COR-L47 (cell line): ENCODE results near the gene RTF2.
"Not testable (repeated sequence)": the region's sequence is repeated elsewhere in the genome, so short reads cannot be mapped to it uniquely, and the experiment has no call there.

Source experiments
- DNase-seq: peaks from one replicate; lab custom pipeline; 2025; lab: John Stamatoyannopoulos, UW

Gene RTF2

DNA sequence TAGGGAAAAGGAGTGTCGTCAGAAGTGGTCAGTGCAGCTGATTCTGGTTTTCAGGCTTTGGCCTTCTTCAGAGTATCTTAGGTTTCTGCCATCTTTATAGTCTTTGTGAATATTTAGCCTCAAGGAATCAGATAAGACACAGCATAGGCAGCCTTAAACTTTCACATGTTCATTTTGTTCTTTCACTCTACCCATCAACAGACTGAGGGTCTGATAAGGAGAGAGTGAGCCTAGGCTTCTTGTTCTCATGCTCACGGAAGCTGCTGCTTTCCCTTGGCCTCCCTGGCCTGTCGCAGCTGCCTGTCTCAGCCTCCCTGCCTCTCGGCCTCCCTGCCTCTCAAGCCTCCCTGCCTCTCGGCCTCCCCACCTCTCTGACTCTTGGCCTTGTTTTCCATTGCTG is 20.1 kb downstream of the RTF2 start:
- DNase-seq: no peak

DNA sequence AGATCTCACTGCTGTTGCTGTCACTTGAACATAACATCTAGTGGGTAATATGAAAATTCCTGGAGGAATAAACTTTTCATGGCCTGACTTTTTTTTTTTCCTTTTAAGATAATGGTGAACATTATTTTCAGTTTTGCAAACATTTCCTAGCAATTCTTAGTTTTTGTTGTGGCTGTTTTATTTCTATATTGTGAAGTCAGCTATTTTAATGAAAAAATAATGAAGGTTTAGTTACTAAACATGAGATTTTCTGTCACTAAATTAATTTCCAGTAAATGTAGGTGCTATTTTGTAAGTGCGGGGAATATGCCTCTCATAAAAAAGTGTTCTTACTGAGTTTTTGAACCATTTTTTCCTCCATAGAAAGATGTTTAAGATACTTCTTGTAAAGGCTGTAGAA is 32.7 kb downstream of the RTF2 start:
- DNase-seq: no peak

DNA sequence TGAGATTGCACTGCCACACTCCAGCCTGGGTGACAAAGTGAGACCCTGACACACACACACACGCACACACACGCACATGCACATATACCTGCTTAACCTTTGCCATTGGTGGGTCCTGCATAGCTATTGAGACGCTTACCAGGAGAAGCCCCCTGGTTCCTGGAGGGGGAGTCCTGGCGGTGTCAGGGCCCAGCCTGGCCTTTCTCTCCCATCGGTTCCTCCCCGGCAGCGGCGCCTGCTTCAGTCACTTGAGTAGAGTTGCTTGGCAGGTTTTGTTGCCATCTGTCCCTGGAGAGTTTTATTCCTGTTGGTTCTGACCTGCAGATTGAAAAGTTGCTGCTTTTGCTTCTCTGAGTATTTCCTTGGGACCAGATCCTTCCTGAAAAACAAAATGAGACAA is 35.5 kb downstream of the RTF2 start:
- DNase-seq: no peak

DNA sequence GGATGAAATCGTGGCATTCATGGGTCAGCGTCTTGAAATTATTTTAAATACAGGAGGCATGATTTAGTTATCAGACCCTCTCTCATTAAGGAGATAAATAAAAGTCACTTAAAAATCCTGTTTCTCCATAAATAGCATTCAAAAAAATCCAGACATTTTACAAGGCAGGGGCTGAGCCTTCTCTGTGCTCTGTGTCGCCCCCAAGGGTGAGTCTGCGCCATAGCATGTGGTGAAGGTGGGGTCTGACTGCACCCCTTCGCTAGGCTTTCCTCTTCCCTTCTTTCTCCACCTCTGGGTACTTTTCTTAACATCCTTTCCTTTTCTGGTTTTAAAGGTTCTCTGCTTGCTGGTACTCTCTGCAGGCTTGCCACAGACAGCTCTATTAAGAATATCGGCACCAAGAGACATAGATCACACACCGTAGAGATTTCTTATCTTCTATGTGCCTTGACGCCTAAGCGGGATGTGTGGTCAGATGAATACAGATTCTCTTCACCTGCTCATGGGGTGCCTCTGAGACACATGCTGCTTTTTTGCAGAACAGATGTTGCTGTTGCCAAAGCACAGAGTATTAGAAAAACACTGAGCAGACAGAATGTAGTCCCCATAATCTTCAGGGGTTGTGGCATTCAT is 36.1 kb downstream of the RTF2 start:
- no peak for DNase-seq

DNA sequence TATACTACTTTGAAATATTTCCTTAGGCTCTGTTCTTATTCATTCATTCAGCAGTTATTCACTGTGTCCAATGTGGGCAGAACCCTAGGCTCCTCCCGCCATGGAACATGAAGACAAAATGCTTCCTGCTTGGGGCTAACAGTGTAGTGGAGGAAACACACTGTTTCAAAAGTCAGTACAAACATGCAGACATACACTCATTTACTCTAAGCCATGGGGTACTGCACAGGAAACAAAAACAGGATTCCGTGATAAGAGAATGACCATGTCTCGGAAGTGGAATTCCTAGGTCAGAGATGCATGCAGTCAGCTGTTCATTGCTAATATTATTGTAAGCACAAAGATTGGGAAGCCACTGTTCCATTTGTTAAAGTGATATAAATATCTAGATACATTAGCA is 37.7 kb downstream of the RTF2 start:
- DNase-seq: no peak

DNA sequence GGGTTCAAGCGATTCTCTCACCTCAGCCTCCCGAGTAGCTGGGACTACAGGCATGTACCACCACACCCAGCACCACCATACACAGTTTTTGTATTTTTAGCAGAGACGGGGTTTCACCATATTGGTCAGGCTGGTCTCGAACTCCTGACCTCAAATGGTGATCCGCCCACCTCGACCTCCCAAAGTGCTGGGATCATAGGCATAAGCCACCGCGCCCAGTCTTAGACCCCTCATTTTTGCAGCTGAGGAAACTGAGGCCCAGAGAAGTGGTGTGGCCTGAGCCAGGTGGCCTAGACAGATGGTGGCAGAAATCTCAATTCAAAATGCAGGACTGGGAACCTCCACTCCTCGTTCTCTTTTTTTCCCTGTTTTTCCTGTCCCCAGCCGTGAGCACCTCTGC is 43.5 kb downstream of the RTF2 start:
- no peak for DNase-seq

DNA sequence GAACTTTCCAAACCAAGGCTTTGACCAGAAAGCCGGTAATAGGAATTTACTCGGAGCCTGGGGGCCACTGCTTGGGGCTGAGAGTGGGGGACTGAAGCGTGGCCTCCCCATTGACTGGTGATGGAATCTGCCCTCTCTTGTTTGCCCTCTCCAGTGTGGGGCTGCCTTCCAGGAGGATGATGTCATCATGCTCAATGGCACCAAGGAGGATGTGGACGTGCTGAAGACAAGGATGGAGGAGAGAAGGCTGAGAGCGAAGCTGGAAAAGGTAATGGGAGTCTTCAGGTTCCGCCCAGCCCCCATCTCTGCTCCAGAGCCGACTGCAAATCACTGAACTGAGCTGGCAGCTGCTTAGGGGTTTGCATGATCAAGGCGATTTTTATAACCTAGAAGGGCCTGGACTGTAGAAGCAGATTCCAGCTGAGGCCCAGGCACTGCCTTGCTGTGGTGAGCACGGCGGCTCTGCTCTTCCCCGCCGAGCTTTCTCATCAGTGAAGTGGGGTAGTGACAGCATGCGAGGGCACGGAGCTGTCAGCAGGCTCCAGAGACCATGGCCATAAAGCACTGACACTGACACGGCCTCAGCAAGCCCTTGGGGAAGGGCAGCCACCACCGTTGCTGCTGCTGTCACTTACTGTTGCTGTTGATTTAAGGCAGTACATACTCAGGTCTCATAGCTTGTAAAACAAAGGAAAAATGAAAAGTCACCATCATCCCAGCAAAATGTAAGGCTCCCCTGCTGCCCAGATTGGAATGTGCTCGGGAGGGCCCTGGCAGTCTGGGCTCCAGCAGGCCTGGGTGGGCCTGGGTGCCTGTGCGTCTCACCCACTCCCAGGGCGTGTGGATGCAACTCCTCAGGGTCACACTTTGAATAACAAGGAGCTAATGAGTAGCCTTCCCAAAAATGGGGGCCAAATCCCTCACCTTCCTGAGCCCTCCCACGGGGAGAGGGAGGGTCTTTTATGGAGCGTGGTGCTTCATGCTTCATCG is 45.0 kb downstream of the RTF2 start:
- no peak for DNase-seq

DNA sequence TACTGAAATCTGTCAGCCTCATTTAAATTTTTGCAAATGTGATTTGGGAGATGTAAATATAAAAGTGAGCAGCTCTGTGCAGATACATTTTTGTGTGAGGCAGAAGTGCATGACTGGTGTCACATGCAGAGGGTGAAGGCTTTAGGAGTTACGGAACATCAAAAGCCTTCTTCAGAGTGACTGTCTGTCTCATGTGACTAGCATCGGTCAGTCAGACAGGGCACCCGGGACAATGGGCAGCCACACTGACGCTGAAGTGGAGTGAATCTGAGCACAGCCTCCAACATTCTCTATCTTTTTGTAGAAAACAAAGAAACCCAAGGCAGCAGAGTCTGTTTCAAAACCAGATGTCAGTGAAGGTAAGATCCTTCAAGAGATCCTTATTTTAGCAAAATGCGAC is 48.2 kb downstream of the RTF2 start:
- no peak for DNase-seq

DNA sequence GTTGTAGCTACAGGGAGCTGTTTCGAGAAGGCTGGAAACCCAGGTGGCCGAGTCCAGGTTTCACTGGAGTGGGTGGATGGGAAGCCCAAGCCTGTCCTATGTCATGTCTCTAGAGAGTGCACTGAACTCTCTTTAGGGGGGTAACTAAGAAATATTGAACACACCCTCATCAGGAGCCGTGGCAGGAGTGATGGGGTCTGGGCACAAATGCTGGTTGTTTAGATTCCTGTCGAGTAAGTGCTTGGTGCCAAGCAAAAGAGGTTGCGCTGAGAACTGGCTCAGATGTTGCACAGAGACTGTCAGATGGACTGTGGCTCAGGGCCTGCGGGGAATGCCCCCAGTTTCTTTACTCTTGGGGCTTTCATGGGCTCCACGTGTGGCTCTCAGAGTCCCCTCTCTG is 48.8 kb downstream of the RTF2 start:
- no peak for DNase-seq

DNA sequence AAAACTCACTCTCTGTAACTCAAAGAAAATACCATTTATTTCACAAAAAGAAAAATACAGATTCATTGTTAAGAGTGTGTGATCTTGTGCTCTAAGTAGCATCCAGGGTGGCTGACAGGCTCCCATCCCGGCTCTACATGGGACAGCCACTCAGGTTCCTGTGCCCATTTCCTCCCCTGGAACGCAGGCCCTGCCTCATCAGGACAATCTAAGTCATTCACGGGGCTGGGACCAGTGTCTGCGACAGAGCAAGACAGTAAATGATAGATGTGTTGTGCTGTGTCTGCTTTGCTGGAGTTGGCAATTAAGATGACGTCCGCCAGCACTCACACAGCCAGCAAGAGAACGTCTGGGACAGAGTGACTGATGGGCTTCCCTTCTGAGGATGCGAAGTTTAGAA is 49.2 kb downstream of the RTF2 start:
- no peak for DNase-seq

DNA sequence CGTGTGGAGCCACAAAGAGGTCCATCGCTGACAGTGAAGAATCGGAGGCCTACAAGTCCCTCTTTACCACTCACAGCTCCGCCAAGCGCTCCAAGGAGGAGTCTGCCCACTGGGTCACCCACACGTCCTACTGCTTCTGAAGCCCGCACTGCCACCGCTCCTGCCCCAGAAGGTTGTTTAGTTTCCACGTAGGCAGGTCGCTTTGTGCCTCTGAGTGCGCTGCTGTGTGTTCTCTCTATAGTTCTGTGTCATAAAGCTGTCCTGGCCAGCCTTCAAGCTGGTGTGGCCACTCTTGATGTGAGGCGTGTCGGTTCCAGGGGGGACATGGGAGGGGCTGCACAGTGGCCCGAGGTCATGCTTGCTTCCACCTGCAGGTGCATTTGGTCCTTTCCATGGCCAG is 49.7 kb downstream of the RTF2 start:
- DNase-seq: no peak

DNA sequence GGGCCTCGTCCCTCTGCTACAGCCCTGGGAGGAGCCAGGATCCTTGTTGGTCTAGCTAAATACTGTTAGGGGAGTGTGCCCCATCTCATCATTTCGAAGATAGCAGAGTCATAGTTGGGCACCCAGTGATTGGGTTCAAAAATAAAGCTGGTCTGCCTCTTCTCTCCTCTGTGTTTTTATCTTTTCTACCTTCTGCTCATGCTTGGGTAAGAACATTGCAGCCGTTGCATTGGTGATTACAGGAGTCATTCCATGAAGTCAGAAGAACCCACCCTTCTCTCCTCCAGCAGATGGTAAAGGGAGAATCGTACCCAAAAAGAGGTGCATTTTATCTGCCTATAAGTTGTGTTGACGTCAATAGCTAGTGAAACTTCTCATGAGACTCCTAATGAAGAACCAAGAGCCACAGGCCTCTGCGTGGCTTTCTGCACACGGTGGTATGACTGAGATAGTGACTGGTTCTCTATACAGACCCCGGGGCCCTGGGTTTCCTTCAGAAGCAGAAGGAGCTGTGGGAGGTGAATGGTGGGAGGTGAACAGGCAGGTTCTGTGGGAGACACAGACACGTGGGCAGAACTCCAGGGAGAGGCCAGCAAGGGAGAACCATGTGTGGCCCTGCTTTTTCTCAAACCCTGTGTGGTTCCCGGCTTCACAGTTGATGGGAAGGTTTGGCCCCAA is 50.4 kb downstream of the RTF2 start:
- DNase-seq: no peak

DNA sequence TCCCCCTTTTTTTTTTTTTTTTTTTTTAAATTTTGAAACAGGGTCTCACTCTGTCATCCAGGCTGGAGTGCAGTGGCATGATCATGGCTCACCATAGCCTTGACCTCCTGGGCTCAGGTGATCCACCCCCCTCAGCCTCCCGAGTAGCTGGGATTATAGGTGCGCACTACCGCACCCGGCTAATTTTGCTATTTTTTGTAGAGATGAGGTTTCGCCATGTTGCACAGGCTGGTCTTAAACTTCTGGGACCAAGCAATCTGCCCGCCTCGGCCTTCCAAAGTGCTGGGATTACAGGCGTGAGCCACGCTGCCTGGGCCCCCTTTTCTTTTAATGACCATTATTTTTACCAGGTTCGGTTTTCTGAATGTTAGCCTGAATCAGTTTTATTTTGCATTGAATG is 51.1 kb downstream of the RTF2 start:
- DNase-seq: no peak

DNA sequence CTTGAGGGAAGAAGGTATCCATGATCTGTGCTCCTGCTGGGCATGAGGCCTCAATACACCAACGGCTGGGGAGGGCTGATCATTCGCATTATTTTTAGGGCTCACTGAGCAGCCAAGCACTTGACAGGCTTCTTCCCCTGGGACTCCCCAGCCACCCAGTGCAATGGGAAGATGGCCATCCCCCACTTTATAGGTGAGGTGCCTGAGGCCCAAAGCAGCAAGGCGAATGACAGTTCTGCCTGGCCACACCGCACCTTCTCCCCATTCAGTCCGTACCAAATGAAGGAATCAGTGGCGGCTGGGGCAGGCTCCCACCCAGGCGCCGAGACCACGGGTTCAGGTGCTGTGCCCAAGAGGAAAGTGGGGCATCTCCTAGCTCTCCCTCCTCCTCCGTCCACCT is 51.8 kb downstream of the RTF2 start:
- no peak for DNase-seq

DNA sequence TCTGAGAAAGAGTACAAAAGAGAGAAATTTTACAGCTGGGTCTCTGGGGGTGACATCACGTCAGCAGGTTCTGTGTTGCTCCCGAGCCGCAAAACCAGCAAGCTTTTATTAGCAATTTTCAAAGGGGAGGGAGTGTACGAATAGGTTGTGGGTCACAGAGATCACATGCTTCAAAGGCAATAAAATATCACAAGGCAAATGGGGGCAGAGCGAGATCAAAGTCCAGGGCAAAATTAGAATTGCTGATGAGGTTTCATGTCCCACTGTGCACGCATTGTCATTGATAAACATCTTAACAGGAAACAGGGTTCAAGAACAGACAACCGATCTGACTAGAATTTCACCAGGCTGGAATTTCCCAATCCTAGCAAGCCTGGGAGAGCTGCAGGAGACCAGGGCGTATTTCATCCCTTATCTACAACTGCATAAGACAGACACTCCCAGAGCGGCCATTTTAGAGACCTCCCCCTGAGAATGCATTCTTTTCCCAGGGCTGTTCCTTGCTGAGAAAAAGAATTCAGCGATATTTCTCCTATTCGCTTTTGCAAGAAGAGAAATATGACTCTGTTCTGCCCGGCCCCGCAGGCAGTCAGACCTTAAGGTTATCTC is 52.4 kb downstream of the RTF2 start:
- DNase-seq: not testable (repeated sequence)

DNA sequence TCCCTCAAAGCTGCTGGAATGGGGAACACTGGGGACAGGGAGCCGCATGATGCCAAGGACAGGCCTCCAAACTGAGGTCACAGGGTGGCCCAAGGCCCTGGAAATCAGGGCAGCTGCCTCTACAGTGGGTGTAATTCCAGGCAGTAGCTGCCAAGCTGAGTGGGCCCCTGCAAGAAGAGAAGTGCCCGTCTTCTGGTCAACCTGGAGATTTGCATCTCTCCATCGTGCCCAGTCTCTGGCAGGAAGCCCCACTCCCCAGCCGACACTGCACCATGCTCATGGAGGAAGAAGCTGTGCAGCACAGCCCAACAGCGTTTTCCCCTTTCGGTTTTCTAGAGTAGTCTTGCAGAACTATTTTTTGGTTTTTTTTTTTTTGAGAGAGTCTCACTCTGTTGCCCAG is 53.9 kb downstream of the RTF2 start:
- no peak for DNase-seq

DNA sequence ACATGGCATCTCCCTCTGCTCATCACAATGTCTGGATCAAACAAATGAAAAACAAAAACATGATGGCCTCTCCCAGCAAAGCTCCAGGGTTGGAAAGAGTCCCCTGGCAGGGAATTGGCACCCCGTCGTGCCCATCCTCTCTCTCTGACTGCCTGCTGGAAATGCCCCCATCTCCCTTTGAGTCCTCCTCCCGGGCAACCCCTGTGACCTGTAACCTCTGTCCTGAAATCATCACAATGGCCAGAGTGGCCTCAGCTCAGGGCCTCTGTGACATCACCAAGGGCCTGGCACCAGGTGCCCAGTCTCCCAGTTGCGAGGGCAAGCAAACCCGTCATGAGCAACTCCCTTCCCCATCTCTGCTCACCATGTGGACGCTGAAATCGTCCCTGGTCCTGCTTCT is 56.0 kb downstream of the RTF2 start, which contains the start of gene FAM209A:
Gene FAM209A (plus strand): TSS at position 301 of the 400 bp plus-strand sequence. CDS start 65 bp downstream, at position 366.
- not testable (repeated sequence) for DNase-seq

DNA sequence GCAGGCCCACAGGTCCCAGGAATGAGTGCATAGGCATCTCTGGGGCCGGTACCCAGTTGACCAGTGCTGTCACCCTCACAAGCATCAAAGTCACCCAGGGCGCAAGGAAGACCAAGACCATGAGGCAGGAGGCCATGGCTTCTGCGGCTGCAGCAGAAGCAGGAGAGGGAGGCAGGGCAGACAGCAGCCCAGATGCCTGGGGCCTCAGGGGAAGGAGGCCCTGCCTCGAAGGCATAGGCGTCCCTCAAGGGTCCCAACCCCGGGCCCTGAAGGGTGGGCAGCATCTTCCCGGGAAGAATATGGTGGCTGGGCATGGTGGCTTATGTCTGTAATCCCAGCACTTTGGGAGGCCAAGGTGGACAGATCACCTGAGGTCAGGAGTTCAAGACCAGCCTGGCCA is 59.1 kb downstream of the RTF2 start:
- no peak for DNase-seq

DNA sequence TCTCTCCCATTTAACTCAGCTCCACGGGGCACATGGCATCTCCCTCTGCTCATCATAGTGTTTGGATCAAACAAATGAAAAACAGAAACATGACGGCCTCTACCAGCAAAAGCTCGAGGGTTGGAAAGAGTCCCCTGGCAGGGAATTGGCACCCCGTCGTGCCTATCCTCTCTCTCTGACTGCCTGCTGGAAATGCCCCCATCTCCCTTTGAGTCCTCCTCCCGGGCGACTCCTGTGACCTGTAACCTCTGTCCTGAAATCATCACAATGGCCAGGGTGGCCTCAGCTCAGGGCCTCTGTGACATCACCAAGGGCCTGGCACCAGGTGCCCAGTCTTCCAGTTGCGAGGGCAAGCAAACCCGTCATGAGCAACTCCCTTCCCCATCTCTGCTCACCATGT is 64.5 kb downstream of the RTF2 start, which contains the start of gene FAM209B:
Gene FAM209B (plus strand): TSS at position 301 of the 400 bp plus-strand sequence. CDS start 96 bp downstream, at position 397.
- DNase-seq: not testable (repeated sequence)

DNA sequence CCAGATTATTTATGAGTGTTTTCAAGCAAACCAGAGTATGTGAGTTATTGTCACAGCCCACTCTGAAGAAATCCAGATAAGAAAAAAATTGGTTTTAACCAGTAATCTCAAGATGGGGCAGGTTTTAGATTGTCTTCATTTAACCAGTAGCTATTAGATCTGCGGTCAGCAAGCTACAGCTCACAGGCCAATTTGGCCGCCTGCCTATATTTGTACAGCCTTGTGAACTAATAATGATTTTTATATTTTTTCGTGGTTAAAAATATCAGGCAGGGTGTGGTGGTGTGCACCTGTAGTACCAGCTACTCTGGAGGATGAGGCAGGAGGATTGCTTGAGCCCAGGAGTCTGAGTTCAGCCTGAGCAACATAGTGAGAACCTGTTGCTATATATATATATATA is 69.6 kb downstream of the RTF2 start:
- no peak for DNase-seq

DNA sequence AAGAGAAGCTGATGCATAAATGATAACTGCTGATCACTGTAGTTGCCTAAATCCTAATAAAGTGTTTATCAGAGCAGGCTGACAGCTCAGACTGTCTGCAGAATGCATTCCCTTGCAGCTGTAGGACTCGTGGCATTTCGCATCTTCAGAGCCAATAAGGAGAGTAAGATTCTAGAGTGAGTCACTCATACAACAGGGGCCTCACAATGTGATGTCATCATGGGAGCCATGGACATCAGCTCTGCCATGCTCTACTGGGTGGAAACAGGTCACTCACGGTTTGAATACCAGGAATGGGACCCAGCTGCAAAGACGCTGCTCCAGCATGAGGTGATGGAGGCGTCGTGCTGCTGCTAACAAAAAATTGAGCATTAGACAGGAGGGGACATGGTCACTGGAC is 72.0 kb downstream of the RTF2 start:
- no peak for DNase-seq

DNA sequence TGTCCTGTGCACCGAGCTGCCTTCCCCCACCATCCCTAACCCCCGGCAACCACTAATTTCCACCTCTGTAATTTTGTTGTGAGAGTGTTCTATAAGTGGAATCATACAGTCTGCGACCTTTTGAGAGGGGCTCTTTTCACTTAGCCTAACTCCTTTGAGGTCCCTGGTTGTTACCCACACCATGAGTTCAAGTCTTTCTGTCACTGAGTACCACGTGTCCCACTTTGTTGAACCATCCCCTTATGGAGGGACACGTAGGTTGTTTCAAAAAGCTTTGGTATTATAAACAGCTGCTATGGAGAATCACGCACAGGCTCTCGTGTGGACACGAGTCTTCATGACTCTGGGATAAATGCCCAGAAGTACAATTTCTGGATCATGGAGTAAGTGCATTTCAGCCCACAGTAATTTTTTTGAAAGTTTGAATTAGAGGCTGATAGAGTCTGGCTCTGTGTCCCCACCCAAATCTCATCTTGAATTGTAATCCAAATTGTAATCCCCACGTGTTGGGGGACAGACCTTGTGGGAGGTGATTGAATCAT is 74.1 kb downstream of the RTF2 start:
- no peak for DNase-seq
